ENCODE measurements around the gene METTL24.
"Not testable (repeated sequence)": the region's sequence is repeated elsewhere in the genome, so short reads cannot be mapped to it uniquely, and the experiment has no call there.

The METTL24 gene

GRCh38 chr6:110360676-110361075 is 2.5 kb upstream of the METTL24 start:
- no peak for DNase-seq (ENCODE audit: low read depth)

DNA sequence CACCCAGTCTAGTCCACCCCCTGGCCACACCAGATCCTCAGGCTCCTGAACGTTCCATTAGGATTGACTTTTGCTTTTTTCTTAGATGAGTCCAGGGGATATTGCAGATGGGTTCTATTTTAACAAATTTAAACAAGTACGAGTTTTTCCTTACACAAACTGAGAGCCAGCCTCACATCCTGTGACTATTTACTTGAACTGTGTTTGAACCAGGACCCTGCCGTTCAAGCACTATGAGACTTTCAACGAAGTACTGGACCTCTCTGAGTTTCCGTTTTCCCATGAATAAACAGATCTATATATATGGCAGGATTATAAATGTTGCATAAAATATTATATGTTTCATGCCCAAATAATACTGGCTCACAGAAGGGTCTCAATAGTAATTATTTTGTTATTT is 1.4 kb upstream of the METTL24 start:
- no peak for DNase-seq (ENCODE audit: low read depth)

GRCh38 chr6:110358553-110359160 is 508 bp upstream of the METTL24 start:
- DNase-seq (ENCODE audit: low read depth), result no peak

DNA sequence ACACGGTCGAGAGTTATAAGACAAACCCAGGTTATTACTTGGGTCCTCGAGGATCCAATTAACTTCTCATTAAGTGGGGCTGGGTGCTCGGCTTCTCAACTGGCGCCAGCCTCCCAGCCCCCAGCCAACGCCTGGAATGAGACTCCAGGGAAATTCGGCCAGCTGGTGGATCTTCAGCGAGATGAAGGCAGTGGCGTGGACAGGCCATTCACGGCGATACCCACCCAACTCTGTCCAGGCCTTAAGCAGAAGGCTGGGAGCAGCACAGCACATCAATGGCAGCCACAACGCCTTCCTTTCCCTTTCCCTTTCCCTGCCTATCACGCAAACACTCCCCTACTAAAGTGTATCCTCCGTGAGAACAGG is 868 bp downstream of the METTL24 start:
- peak; percentile 10 for DNase-seq (ENCODE audit: low read depth)

GRCh38 chr6:110356778-110357177 is 1.4 kb downstream of the METTL24 start:
- DNase-seq (ENCODE audit: low read depth), result no peak

DNA sequence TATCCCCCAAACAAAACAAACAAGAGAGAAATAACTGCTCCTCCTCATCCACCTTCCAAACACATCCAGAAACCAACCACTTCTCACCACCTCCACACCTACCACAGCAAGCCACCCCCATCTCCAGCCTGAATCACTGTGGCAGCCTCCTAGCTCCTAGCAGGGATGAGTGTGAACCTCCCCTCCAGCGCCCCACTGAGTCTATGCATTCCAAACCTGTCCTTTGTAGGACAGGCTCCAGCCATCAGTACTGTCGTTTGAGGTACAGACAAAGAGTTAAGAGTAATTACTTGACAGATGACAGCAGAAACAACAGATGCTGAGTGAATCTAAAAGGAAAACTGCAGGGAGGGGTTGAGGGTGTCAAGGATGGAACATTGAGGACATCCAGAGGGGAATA is 2.4 kb downstream of the METTL24 start:
- DNase-seq (ENCODE audit: low read depth), result no peak

DNA sequence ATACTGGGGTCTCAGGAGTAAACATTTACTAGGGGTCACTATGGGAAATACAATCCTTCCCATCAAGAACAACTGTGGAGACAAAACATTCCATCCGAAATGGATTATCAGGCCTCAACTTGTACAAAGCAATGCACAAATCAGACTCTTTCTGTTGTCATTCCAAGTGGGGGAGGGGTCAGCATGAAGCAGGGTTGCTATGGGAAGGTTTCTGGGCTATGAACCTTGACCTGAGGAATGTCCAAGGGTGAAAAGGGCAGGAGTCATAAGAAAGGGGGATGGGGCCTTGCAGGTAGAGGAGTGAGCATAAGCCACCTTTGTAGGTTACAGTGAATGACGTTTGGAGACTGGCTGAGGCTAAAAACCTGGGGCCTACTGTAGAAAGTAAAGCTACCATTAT is 3.1 kb downstream of the METTL24 start:
- no peak for DNase-seq (ENCODE audit: low read depth)

GRCh38 chr6:110354153-110354552 is 4.0 kb downstream of the METTL24 start:
- DNase-seq (ENCODE audit: low read depth), result no peak

GRCh38 chr6:110353457-110354001 is 4.6 kb downstream of the METTL24 start:
- DNase-seq (ENCODE audit: low read depth), result no peak

- DNase-seq (ENCODE audit: low read depth), result no peak
Observed at GRCh38 chr6:110352563-110353262, 5.4 kb downstream of the METTL24 start.

- no peak for DNase-seq (ENCODE audit: low read depth)
Observed at GRCh38 chr6:110351986-110352385, 6.2 kb downstream of the METTL24 start.

GRCh38 chr6:110351546-110351945 is 6.6 kb downstream of the METTL24 start:
- DNase-seq (ENCODE audit: low read depth), result no peak

DNA sequence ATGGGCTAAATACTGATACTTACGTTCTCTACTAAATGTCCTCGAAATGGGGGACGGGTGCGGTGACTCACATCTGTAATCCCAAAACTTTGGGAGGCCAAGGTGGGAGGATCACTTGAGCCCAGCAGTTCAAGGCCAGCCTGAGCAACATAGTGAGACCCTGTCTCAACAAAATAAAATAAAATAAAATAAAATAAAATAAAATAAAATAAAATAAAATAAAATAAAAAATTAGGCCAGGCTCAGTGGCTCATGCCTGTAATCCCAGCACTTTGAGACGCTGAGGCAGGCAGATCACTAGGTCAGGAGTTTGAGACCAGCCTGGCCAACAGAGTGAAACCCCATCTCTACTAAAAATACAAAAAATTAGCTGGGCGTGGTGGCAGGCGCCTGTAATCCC is 7.6 kb downstream of the METTL24 start:
- DNase-seq (ENCODE audit: low read depth), result not testable (repeated sequence)

GRCh38 chr6:110348961-110349690 is 9.0 kb downstream of the METTL24 start:
- DNase-seq (ENCODE audit: low read depth), result no peak

DNA sequence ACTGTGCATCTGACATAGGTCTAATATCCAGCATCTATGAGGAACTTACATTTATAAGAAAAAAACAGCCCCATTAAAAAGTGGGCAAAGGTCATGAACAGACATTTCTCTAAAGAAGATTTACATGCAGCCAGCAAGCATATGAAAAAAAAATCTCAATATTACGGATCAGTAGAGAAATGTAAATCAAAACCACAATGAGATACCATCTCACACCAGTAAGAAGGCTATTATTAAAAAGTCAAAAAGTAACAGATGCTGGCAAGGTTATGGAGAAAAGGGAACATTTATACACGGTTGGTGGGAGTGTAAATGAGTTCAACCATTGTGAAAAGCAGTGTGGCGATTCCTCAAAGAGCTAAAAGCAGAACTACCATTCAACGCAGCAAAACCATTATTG is 13.1 kb downstream of the METTL24 start:
- DNase-seq (ENCODE audit: low read depth), result no peak

- no peak for DNase-seq (ENCODE audit: low read depth)
Observed at GRCh38 chr6:110342759-110343158, 15.4 kb downstream of the METTL24 start.

DNA sequence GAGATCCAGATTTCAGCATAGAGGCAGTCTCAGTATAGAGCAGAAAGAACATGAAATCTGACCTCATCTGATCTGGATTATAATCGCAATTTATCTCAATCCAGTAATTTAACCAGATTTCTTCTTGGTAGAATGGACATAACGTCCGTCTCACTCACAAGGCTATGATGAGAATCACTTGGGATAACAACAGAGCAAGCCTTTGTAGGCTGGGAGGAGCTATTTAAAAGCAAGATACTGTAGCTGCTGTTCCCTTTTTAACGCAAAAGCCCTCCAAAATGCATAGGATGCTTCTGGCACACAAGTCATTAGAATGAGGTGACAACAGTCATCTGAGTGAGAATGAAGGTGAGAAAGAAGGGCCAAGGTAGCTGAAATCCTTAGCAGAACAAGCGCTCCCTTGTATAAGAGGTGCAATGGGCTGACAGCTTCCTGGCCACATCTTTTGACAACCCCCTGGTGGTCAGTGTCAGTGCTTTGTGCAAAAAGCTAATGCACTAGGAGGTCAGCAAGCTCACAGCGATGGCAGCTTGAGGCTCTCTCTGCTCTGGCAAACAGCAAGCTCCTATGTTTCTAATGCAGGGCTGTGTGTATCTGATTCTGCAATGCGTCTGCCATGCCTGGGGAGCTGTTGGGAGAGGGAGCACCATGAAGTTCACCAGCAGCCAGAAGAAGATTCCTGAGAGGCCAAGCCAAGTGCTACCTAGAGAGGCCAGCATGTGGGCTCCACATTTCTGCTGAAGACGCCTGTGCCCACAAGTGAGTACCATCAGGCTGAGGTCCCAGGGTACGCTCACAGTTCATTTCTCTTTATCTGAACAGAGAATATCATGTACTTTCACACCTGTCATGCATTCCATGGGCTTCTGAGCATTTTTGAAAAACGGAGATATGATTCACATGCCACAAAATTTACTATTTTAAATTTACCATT is 16.2 kb downstream of the METTL24 start:
- DNase-seq (ENCODE audit: low read depth), result peak; percentile 55

- DNase-seq (ENCODE audit: low read depth), result no peak
Observed at GRCh38 chr6:110341067-110341466, 17.1 kb downstream of the METTL24 start.

- DNase-seq (ENCODE audit: low read depth), result no peak
Observed at GRCh38 chr6:110340392-110340965, 17.7 kb downstream of the METTL24 start.

DNA sequence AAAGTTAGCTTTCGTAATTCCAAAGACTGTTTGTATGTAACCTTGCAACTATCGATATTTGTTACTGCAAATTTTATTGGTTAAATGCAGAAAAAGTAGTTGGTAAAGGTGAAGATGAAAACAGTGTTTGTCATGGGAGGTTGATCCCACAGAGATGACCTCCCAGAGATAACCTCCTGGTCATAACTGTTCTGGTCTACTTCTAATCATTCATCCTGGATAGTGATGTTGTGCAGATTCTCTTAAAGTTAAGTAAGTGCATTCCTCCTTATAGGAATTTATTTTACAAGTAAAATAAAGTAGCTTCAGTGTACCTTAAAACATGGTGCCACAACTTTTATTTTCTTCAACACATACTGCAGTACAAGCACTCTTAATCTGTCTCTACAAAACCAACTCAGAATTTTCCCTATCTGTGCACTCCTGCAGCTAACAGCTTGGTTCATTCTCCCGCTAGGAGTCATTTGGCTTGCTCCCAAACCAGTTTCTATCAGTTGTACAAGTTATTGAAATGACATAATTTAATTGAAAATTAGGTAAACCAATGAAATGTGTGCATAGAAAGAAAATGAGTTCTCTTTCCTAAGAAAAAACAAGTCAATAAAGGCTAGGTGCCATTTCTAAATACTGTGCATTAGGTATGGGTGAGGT is 19.2 kb downstream of the METTL24 start:
- no peak for DNase-seq (ENCODE audit: low read depth)

GRCh38 chr6:110337486-110337885 is 20.7 kb downstream of the METTL24 start:
- peak; percentile 25 for DNase-seq (ENCODE audit: low read depth)

Data from EH (cell line).